ENCODE data around the gene SPDYC.

DNA sequence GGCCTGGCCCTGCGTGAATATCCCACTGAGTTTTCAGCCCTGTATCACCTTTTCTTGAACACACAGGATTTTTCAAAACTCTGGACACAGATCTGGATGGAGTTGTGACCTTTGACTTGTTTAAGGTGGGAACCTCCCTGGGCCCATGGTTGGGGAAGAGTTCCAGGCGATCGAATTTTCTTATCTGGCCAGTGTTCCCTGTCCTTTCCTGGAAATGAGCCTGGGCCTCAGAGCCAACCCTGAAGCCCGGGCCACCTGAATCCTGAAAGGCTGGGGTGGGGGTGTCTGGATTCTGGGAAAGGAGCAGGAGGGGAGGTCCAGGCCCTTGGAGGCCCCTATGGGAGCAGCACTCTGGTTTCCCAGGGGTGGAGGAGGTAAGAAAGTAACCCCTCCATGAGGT is 40.7 kb downstream of the SPDYC start:
- no peak for TF ChIP-seq CTCF (IDR thresholded peaks at IDR 0.05)
- TF ChIP-seq POLR2A (IDR thresholded peaks at IDR 0.05), result no peak

Measured in testis (tissue), 2 donors.